HG02943 (cell line): ENCODE results near the gene ARHGEF19.

Experiments used
- ATAC-seq: cut with Tn5 transposase; IDR thresholded peaks from one replicate; pipeline ENCODE4 v1.9.1; 2021; ENCODE audit warnings: mild to moderate bottlenecking, low read depth, moderate library complexity; ENCODE audit not compliant: unreplicated experiment

ARHGEF19 gene

DNA sequence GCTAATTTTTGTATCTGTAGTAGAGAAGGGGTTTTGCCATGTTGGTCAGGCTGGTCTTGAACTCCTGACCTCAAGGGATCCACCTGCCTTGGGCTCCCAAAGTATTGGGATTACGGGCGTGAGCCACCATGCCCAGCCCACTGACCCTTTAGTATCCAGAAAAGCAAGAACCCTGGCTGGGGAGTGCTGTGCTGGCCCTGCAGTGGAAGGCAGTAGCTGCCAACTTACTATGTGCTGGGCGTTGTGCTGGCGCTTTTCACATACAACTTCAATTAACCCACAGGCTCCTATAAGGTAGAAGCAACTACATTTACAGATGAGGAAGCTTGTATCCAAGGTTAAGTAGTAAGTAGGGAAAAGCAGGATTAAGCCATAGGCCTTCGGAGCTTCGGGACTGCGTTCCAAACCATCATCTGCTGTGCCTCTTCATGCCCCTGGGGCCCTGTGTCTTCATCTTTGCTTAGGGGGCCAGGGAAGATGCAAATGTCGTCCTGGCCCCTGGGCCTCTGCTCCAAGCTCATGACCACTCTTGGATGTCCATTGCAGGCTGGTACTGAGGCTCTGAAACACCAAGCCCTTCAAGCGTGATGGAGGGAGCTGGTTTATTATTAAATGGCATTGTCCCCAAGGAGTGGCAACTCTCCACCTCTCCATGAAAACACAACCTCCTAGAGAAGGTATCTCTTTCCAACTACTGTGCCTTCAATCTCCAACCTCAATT, 33.2 kb upstream of the ARHGEF19 start:
- ATAC-seq, result no peak

DNA sequence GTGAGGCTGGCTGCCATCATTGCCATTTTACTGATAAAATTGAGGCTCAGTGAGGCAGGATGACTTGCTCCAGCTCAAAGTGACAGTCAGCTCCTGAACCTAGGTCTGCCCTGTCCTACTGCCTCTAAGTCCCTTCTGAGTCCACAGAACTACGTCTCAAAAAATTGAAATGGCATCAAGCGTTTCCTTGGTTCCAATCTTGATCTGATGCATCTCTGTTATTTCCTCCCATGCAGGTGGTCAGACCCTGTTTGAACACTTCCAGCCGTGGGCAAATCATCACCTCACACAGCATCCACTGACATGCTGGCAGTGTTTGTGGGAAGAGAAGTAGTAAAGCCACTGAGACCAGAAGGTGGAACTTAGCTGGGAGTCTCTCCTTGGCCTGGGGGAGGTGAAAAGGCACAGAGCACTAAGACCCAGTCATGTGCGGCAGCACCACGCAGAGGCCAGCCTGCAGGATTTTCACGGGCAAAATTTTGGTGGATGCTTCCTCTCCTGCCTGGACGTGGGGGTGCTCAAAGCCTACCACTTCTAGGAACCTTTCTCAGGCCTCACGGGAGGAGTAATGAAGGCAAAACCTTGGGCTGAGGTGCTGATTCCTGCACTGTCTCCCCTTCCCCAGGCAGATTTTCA, 32.3 kb upstream of the ARHGEF19 start:
- ATAC-seq, result no peak

DNA sequence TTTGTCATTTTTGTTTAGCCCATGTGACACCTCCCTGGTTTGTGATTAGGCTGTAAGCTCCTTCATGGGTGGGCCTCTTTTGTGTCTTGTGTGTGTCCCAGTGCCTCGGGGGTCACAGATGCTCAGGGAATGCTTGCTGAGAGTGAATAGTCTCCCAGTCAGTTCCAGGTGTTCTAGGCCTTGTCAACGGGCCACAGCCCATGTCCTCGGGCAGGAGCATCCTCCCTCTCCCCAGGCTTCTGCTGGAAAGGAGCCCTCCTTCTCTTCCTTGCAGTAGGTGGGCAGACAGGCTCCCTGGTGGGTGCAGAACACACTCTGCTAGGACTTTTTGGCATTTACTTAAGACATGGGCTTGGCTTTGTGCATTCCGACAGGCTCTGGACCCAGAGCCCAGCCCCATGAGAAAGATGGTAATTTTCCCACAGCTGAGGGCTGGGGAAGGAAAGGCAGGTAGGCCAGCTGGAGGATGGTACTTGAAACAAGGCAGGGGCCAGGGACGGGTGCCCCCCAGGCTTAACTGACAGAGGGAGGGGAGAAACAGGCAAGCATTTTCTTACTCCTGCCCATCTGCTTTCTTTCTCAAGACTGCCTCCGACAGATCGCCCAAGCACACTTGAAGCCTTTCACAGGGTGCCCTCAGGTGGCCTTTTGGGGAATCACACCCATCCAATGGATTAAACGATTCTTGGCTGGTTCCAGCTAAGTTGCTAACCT, 31.6 kb upstream of the ARHGEF19 start:
- no peak for ATAC-seq

DNA sequence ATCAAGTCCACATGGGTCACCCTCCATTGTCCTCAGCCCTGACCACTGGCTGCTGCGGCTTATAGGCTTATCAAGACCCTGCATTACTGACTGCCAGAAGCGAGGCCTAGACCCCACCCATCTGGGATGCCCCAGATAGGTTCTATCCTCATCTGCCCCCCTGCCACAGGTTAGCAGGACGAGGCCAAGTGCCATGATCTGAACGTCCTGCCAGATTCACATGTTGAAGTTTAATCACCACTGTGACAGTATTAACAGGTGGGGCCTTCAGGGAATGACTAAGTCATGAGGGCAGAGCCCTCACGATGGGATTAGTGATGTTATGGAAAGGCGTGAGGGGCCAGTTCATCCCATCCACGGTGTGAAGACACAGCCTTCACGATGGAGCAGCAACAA, 30.8 kb upstream of the ARHGEF19 start:
- no peak for ATAC-seq

DNA sequence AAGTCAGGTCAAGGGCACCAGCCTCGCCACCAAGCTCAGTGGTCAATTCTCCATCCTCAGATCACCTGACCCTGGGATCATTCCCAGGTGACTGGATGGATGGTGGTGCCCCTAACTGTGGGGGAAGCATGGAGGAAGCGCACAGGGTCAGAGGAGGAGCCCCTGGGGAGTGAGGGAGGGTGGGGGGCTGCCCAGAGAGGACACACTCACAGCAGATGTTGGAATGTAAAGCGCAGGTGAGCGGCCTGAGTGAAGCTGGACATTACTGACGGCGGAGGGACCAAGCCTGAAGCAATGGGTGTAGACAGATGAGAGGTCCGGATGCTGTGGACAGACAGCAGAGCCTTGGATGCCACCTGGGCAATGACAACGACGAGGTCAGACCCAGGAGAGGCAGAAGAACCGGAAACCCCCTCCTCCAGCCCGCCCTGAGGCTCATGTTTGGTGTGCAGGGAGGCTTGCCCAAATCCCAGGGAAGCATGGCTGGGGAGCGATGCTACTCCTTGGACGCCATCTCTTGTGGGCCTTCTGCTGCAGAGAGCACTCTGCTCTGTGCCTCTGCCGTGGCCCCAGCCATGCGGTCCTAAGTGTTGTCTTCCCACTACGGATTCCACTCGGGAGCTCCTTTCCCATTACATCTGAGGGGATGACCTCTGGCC, 30.2 kb upstream of the ARHGEF19 start:
- no peak for ATAC-seq

DNA sequence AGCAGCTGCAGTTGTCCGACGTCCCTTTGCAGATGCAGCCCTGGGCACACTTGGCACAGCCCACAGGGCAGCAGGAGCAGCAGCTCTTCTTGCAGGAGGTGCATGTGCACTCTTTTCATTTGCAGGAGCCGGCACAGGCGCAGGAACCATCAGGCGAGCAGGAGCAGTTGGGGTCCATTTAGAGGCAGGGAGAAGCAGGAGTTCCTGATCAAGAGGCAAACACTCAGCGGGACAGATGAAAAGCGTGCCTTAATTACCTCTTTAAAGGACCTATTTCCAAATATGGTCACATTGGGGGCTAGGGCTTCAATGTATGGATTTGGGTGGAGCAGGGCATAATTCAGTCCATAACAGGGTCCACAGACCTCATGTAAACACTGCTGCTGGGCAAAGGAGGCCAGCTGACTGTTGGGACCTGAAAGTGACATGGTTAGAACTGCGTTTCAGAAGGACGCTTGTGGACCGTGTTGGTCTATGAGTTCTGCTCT, 28.8 kb upstream of the ARHGEF19 start:
- ATAC-seq, result no peak

DNA sequence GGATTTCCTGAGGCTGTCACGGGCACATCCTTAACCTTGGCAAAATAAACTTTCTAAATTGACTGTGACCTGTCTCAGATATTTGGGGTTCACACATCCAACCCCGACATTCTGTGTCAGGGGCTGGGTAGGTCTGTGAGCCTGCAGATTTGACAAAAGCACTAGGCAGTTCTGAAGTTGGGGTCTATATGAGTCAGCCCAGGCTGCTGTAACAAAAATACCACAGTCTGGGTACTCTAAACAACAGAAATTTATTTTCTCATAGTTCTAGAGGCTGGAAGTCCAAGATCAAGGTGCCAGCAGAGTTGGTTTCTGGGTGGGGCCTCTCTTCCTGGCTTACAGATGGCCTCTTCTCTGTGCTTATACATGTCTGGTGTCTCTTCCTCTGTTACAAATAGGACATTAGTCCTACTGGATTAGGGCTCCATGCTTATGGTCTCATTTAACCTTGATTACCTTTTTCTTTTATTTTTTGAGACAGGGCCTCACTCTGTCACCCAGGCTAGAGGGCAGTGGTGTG, 27.6 kb upstream of the ARHGEF19 start:
- no peak for ATAC-seq

DNA sequence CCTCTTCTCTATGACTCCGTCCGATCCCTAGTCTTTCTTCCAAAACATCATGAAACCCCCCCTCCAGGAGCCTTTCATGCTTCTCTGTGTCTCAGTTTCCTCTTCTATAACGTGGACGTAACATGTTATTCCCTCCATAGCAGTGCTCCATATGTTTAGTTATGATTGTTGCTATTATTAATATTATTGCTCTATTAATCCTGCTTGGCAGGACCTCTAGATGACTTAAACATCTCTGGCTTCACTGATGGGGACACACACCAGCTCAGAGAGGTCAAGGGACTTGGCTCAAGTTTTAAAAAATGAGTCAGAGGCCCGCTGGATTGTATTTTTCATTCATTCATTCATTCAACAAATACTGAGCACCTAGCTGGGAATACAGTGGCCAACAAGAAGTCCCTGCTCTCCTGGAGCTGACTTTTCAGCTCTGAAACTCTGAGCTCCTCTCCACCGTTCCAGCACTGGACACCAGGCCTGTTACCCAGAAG, 24.9 kb upstream of the ARHGEF19 start:
- ATAC-seq, result no peak

DNA sequence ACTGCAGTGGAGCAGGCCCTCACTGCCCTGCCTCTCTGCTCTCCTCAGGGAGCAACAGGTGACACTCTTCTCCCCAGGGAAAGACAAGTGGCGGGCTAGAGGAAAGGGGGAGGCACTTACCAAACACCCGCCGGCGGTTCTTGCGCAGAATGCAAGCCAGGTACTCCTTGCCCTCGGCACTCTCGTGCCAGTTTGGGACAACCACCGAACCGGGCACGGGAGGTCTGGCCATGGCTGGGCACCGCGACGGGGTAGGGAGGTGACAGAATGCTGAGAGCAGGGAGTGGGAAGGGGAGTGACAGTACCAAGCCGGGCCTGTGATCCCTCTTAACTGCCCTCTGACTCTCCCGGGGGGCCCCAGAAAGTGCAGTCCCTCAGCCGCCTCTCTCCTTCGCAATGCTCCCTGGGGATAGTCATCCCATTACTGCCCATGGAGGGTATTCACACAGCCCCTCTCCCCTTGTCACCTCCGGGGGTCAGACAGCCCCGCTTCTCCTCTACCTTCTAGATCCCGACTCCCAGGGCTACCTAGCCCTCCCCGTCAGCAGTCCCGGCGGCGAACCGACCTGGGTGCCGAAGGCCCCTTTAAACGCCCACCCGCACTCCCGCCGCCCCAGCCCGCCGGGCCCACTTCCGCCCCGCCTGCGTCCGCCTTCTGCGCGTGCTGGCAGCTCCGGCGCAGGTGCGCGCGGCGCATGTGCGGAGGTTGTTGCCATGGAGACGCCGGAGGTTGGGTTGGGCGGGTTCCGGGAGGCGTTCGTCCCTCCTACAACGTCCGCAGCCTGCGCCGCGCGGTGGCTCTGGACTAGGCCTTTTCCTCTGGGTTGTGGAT, 24.3 kb upstream of the ARHGEF19 start, which contains the start of gene CPLANE2:
Gene CPLANE2, minus strand, starts transcription at position 673 of the 832 bp plus-strand sequence. Its CDS starts 441 bp downstream, at position 232.
- ATAC-seq, result peak; percentile 75

DNA sequence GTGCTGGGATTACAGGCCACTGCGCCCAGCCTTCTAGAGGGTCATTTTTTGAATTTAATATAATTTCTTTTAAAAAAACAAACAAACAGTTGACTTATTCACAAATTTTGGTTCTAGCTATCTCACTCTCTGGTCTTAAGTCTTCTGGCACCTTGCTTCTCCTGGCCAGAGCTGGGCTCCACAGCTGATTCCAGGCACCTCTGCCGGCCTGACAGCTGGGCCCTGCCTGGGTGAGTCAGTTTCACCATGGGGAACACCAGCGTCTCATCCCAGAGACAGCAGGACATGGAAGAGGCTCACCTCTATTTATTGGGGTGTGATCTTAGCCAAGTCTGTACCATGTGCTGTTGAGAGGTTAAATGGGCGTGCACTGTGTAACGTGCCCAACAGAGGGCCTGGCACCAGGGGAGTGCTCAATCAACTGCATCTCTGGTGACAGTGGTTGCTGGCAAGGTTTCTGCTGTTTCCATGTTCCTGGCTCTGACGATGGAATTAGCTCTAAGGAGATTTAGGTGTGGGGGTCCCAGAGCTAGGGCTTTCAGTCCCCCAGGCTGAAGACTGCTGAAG, 23.6 kb upstream of the ARHGEF19 start:
- ATAC-seq, result peak; percentile 51

DNA sequence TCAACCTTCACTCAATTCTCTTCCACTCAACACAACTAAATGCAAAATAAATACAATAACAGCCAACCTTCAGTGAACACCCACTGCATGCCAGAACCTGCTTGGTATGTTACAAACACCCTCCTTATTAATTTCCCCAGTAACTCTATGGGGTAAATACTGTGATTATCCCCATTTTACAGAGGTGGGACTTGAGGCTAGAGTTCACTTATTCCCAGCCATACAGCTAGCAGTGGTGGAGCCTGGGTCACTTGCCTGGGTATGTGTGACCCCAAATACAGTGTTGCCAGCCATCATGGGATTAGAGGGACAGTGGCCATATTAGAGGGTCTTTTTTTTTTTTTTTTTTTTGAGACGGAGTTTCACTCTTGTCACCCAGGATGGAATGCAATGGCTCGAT, 22.9 kb upstream of the ARHGEF19 start:
- ATAC-seq, result no peak

DNA sequence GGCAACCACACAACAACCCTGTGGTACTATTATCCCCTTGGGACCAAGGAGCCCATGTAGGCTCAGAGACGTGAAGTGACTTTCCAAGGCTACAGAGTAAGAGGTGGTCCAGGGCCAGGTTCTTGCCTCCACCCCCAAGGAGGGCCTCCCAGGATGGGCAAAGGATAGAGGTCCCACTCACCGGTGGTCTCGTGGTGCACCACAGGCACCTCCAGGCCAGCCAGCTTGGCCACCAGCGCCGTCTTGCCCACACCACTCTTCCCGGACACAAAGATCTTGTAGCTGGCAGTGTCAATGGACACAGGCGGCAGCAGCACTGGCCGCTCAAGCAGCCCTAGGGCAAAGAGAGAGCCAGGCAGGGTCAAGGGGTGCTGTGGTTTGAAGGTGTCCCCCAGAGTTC, 21.0 kb upstream of the ARHGEF19 start:
- ATAC-seq, result no peak

DNA sequence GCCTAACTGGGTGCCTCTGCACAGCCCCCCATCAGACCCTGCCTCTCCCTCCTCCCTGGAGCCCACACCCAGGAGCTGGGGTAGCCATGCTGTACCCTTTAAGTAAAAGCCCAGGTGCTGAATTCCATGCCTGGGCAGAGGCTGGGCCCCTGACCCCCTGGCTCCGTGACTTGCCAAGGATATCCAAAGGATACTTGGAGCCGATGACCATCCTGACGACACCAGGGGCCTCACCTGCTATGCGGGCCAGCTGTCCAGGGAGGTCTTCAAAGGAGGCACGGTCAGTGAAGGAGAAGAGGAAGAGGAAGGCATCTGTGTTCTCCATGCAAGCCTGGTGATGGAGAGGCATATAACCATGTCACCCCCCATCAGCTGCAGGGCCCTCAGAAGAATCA, 19.9 kb upstream of the ARHGEF19 start:
- no peak for ATAC-seq

DNA sequence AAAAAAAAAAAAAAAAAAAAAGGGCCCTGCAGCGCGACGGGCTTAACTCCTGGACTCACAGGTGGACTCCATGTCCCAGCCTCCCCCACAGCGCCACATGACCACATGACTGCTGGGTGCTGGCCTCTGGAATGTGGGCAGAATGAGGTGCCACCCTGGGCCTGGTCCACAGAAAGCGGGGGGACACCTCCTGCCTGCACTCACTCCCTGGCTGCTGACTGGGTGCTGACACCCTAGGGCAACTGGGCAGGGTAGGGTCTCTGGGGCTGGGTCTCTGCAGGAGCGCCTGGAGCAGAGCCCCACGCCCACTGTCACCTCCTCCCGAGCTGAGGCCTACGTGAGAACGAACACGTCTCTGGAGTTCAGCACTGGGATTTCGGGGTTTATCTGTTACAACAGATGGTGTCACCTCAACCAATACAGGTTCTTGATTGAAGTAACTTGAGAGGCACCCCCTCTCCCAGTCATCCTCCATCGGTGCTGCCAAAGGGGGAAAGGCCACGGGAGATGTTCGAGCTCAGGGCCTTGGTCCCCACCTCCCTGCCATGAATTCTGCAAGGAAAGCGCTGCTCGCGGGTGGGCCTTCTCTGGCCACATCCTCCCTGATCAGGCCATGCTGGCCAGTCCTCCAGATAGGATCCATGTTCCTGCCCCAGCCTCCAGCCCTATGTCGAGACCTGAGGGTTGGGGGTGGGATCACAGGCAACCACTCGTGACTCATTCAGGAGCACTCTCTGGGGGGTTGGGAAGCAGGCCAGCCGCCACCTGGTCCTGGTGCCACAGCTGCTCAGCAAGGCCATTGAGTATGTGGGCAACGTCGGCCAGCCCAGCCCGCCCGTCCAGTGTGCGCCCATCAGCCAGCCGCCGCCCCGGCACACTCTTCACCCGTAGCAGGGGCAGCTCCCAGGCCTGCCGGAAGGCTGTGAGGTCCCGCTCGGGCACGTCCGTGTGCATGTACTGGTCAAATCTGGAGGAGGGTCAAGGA, 19.2 kb upstream of the ARHGEF19 start:
- no peak for ATAC-seq

DNA sequence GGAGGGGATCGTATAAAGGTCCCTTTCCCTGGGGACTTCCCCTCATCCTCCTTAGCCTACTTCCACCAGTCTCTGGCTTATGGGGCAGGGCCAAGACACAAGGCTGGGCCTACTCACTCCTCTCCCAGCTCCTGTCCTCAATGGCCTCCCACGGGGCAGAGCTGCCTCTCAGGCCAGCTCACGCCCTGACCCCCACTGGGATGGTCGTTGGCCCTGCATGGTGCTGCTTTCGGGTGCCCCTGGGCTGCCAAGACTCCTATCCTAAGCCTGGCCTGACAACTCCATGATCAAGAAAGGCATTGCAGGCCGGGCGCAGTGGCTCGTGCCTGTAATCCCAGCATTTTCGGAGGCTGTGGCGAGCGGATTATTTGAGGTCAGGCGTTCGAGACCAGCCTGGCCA, 18.3 kb upstream of the ARHGEF19 start:
- ATAC-seq, result no peak

DNA sequence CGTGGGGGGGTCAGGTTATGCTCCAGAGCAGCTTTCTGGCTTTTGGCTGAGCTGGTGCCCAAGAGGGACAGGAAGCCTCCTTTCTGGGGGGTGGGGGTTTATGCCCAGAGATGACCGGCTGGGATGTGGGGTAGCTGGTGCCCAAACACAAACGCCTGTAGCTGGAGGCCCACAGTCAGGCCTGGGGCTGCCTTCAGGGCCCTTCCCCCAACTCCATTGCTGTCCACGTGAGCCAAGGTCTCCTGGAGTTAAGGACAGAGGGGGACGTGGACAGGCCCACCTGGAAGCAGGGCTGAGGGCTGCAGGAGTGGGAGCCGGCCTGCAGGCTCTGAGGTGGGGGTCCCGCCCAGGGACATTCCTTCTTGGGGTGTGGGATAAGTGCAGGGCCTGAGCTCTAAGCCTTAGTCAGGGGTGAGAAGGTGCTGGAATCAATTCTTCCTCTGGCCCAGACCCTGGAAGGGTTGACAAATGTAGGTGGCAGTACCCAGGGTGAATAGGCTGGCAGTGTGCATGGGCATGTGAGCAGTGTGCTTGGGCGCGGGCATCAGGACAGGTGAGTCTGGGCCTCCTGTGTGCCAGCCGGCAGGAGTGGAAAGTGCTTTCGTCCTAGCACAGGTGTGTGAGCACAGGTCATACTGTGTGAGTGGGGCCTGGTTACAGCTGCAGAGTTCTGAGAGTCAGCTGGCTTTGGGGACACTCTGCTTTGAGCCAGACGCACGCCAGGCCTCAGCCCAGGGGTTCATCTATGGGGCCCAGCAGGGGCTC, 17.7 kb upstream of the ARHGEF19 start:
- no peak for ATAC-seq

DNA sequence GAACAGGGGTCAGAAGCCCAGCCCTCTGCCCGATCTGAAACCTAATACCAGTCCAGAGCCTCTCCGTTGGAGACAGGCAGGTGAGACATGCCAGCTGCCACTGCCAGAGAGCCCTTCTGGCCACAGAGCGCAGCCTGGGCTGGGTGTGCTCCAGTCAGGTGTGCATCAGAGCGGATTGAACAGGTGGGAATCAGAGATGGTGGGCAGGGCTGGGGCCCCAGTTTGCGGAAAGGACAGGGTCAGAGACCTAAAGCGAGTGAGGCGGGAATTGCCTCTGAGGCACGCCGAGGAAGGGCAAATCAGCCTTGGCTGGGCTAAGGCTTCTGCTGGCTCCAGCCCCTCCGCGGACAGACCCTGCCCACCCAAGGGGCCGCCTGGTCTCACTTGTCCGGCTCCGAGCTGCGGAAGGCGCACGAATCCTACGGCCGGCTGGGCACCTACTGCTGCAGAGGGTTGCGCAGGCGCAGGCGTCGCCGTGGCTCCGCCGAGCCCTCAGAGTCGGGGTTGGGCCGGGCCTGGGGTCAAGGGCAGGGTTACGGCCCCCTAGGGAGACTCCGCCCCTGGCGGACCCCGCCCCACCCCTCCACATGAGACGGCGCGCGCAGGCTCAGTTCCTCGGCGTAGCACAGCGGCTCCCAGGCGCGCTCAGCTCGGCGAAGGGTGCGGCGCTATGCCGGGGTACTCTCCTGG, 14.2 kb upstream of the ARHGEF19 start:
- no peak for ATAC-seq
